Vagina (tissue), 2 donors: ENCODE data around the gene SLC7A6. TPM values are rescaled to one million over a fixed set of nuclear protein-coding genes. Genes with fewer than 3 reads are reported as not detected.

ENCODE experiments used
- DNase-seq, 2 donors: peaks; one replicate each; pipeline ENCODE4 v3.0.0-alpha.2; 2017; ENCODE audit errors: extremely low spot score in 2 of 2
- H3K27ac ChIP-seq: fragments of 200-600 bp; sonication (generic); one replicate; pipeline ENCODE4 v1.5.1; 2019
- H3K27me3 ChIP-seq: fragments of 200-600 bp; sonication (generic); one replicate; pipeline ENCODE4 v1.5.1; 2019
- H3K36me3 ChIP-seq, 2 donors: fragments of 200-600 bp; sonication (generic); one replicate each; pipeline ENCODE4 v1.5.1; 2017 to 2019
- H3K4me1 ChIP-seq: fragments of 200-600 bp; sonication (generic); one replicate; pipeline ENCODE4 v1.5.1; 2019
- H3K4me3 ChIP-seq, 2 donors: fragments of 200-600 bp; sonication (generic); 1 replicate in 1 of 2; 2 replicates in 1 of 2; pipeline ENCODE4 v1.5.1; 2016 to 2019
- H3K9me3 ChIP-seq: fragments of 200-600 bp; sonication (generic); one replicate; pipeline ENCODE4 v1.5.1; 2019
- CTCF ChIP-seq, 3 experiments: fragments of 450-650 bp in 2 of 3; fragments of 200-600 bp in 1 of 3; sonication (generic) in 1 of 3; IDR thresholded peaks; one replicate each; pipeline ENCODE4 v1.5.1; 2017 to 2019; ENCODE audit warnings: antibody characterized with exemption in 3 of 3, mild to moderate bottlenecking in 2 of 3, moderate library complexity in 2 of 3
- POLR2A ChIP-seq, 2 donors: fragments of 450-650 bp; IDR thresholded peaks; one replicate each; pipeline ENCODE4 v1.6.1; 2017; ENCODE audit warnings: antibody characterized with exemption in 2 of 2, mild to moderate bottlenecking in 2 of 2, moderate library complexity in 2 of 2
- POLR2AphosphoS5 ChIP-seq, 2 donors: sonication (generic); formaldehyde crosslinking; IDR thresholded peaks; one replicate each; pipeline ENCODE4 v1.9.0; 2017; ENCODE audit warnings: antibody characterized with exemption in 2 of 2, mild to moderate bottlenecking in 2 of 2, low read depth in 1 of 2; ENCODE audit not compliant: insufficient read depth in 1 of 2
- intact Hi-C: fragments of 100-400 bp; cut with DNase I; formaldehyde crosslinking; loops from one replicate; pipeline ENCODE4 v1.15.1; 2023
- total RNA-seq: library from RNA; depleted of rRNA; stranded (reverse); fragments of >200 nt; gene quantifications from one replicate; pipeline ENCODE4 v1.2.3, GENCODE V29; 2016

Gene SLC7A6
- total RNA-seq: 35.1 TPM

GRCh38 chr16:68264128-68265077 lies at the start of gene SLC7A6:
Gene SLC7A6 (plus strand): TSS chr16:68264526. CDS start chr16:68274727, 10,201 bp downstream.
- Histone ChIP-seq H3K9me3 (no peaks in the 10 kb centered on the region), H3K27me3 (no peaks in the 10 kb centered on the region), H3K27ac (peak within 1 kb of the TSS; percentile 99), H3K4me1 (peaks cover 50% of the 10 kb centered on the region), H3K36me3 (peaks cover 0 to 8% of the 10 kb centered on the region in 2 donors), H3K4me3 (peak within 1 kb of the TSS; percentile 71 to 93)
- DNase-seq: no peak
- intact Hi-C loops: loop anchor here (5.0 kb wide), 2 partner anchors 48 to 63 kb away; partner anchors contain the start of genes PRMT7 and SLC7A6OS
- TF ChIP-seq POLR2A (IDR thresholded peaks at IDR 0.05) (peak in 1 of 2 donors; percentile 73), POLR2AphosphoS5 (IDR thresholded peaks at IDR 0.05; ENCODE audit: insufficient read depth in 1 of 2, low read depth in 1 of 2) (peak in 1 of 2 donors; percentile 45), CTCF (IDR thresholded peaks at IDR 0.05) (peak; percentile 29 to 52 (median 48))

DNA sequence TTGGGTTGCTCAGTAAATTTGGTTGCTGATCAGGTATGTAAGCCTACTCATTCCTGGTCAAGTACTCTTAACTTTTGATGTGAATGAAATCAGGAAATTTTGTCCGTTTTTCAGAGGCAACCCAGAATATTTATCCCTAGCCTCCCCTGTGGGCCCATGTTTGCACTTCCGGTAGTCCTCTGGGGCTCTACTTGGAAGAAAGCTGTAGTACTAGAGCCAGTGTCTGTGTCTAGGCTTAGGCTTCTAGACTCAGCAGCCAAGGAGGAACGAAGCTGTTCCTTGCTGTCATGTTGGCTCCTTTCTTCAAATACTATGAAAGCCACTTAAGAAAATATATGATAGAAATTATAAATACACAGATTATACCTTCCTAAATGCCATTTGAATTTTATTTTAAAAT lies 49.6 kb upstream of the SLC7A6 start:
- Histone ChIP-seq H3K4me3 (no peak overlapping the region), H3K9me3 (no peaks in the 10 kb centered on the region), H3K36me3 (no peaks in the 10 kb centered on the region), H3K27me3 (no peaks in the 10 kb centered on the region), H3K4me1 (no peaks in the 10 kb centered on the region), H3K27ac (no peak overlapping the region)
- intact Hi-C loops: no loop called here
- no peak for TF ChIP-seq CTCF (IDR thresholded peaks at IDR 0.05)
- no peak for TF ChIP-seq POLR2A (IDR thresholded peaks at IDR 0.05)
- TF ChIP-seq POLR2AphosphoS5 (IDR thresholded peaks at IDR 0.05; ENCODE audit: insufficient read depth in 1 of 2, low read depth in 1 of 2): no peak
- DNase-seq: no peak

DNA sequence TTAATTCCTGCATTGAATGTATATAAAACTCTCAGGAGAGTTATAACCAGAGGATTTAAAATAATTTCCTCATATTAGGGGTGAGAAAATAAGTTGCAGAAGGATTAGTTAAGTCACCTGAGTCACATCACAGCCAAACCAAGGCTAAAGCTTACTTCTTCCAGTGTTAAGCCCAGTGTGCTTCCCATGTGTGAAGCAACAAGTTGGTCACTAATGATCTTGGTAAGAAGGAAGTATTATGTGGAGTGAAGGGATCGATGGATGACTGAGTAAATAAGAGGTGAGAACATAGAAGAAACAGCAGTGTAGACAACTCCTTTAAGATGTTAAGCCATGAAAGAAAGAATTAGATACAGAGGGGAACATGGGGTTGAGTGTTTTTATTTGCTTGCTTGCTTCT lies 49.0 kb upstream of the SLC7A6 start:
- TF ChIP-seq POLR2AphosphoS5 (IDR thresholded peaks at IDR 0.05; ENCODE audit: insufficient read depth in 1 of 2, low read depth in 1 of 2) (no peak), POLR2A (IDR thresholded peaks at IDR 0.05) (no peak), CTCF (IDR thresholded peaks at IDR 0.05) (no peak)
- H3K36me3 ChIP-seq: no peaks in the 10 kb centered on the region
- no peak overlapping the region for H3K27ac ChIP-seq
- intact Hi-C loops: no loop called here
- no peaks in the 10 kb centered on the region for H3K4me1 ChIP-seq
- DNase-seq: no peak
- no peaks in the 10 kb centered on the region for H3K27me3 ChIP-seq
- no peaks in the 10 kb centered on the region for H3K9me3 ChIP-seq
- no peak overlapping the region for H3K4me3 ChIP-seq

GRCh38 chr16:68216240-68216639 lies 48.1 kb upstream of the SLC7A6 start:
- intact Hi-C loops: no loop called here
- no peak for DNase-seq
- TF ChIP-seq POLR2A (IDR thresholded peaks at IDR 0.05) (no peak), CTCF (IDR thresholded peaks at IDR 0.05) (no peak), POLR2AphosphoS5 (IDR thresholded peaks at IDR 0.05; ENCODE audit: insufficient read depth in 1 of 2, low read depth in 1 of 2) (no peak)
- H3K27ac ChIP-seq: no peak overlapping the region
- no peak overlapping the region for H3K4me3 ChIP-seq
- H3K27me3 ChIP-seq: no peaks in the 10 kb centered on the region
- no peaks in the 10 kb centered on the region for H3K4me1 ChIP-seq
- no peaks in the 10 kb centered on the region for H3K9me3 ChIP-seq
- H3K36me3 ChIP-seq: no peaks in the 10 kb centered on the region

- no peak overlapping the region for H3K27ac ChIP-seq
- no peak overlapping the region for H3K4me3 ChIP-seq
- intact Hi-C loops: no loop called here
- no peaks in the 10 kb centered on the region for H3K27me3 ChIP-seq
- no peaks in the 10 kb centered on the region for H3K4me1 ChIP-seq
- DNase-seq: no peak
- TF ChIP-seq CTCF (IDR thresholded peaks at IDR 0.05): no peak
- no peak for TF ChIP-seq POLR2A (IDR thresholded peaks at IDR 0.05)
- no peak for TF ChIP-seq POLR2AphosphoS5 (IDR thresholded peaks at IDR 0.05; ENCODE audit: insufficient read depth in 1 of 2, low read depth in 1 of 2)
- no peaks in the 10 kb centered on the region for H3K9me3 ChIP-seq
- H3K36me3 ChIP-seq: no peaks in the 10 kb centered on the region
Measured at GRCh38 chr16:68217506-68217905, 46.8 kb upstream of the SLC7A6 start.
